Fibroblast of gingiva (primary cell): Measurements from ENCODE around the gene MAML3.
A peak's percentile ranks its signal among the peaks of the same experiment; 100 is the strongest.

ENCODE experiments used
- DNase-seq: peaks from one replicate; pipeline ENCODE4 v3.0.0-alpha.2; 2011; ENCODE audit warnings: low read depth

MAML3 gene

GRCh38 chr4:140071806-140072205 lies 82.2 kb downstream of the MAML3 start:
- peak; percentile 82 for DNase-seq

- no peak for DNase-seq
Observed at GRCh38 chr4:140070973-140071372, 83.0 kb downstream of the MAML3 start.

- DNase-seq = no peak
Observed at GRCh38 chr4:140070366-140070765, 83.6 kb downstream of the MAML3 start.

- peak; percentile 70 for DNase-seq
Observed at GRCh38 chr4:140069066-140069465, 84.9 kb downstream of the MAML3 start.

GRCh38 chr4:140068271-140068670 lies 85.7 kb downstream of the MAML3 start:
- DNase-seq = no peak

DNA sequence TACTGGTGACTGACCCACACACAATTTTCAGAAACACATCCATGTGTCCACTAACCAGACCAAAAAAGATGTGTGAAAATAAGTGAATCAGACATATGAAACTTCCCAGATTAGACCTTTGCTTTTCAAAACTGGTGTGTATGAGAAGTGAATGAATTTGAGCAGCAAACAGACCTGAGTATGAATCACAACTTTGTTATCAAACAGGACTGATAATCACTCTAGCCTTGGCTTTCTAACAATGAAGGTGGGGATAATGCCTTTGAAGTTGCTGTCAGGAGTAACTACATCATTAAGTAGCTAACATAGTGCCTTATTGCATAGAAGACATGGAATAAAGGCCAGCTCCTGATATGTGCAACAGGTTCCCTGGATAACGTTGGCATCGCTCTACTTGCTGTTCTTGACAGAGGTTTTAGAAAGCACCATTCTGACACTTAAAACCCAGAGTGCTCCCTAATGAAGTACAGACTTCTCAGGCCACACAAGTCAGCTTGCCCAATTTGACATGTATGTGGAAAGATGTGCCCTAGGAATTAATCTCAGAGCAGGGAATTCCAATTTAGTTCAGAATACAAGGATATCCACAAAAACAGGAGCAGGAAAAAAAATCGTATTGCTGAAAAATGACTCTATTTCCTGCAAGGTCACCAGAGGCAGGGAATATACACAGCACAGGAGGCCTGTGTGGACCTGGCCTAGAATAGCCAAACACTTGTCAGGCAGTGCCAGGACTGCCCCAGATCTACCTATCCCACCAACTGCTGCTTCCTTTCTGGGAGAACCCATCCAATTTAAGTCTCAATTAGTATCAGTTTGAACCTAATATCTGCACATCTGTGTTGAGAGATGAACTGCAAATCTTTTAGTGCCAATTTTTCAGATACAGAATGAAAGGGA lies 87.7 kb downstream of the MAML3 start:
- DNase-seq = no peak

DNA sequence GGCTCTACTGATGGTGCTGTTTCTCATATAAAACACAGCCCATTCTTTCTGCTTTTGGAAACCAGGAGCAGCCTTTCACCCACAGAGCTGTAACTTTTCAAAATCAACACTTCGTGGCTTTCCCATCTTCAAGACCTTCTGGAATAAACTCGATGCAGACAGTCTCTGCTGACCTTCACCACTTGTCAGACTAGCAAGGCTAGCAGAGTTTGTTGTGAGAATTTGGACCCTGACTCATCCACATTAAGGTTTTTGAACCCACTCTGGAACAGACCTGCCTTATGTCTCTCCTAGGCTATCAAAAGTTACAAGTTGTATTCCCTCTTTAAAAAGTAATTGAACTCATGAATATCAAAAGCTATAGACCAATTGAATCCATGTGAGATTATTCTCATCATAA lies 88.6 kb downstream of the MAML3 start:
- DNase-seq = no peak

DNA sequence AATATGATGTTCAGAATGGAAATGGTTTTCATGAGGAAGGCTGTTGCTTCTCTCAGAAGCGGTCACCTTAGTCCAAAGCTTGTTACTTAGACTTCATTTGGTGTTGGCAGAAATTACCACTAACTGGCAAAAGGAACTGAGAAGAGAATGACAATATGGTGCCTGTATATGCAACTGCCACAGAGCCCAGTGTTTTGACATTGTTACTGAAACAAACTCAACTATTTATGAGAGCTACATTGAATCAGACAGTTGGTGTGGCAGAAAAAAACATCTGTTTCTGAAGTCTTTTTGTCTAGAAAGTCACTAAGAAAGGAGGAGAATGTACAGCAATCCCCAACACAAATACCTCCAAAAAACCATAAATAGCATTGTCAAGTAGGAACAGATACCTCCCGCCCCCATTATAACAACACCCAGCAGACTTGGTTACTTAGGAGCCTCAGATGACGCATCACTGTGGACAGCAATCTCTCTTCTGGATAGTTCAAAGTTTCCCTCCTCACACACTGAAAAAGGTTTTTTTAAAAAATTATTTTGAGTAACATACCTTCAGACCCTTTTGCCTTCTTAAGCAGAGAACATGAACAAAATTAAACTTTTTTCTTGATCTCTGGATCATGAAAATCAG lies 92.2 kb downstream of the MAML3 start:
- DNase-seq = no peak

DNA sequence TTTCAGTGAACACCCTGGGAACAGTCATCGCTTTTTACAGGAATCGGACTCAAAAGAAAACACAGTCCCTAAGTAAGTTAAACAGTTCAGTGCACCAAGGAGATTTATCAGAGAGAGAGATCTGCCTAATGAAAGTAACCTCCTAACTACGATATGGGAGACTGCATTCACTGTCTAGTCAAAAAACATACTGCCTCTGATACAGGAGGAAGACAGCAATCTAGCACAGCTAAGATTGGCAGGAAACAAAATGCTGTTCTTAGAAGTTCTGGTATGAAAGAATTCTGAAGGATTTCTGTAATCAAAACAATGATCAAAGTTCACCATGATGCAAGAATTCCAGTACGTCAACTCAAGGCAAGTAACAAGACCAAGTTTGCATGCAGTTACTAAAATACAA lies 92.8 kb downstream of the MAML3 start:
- DNase-seq = peak; percentile 66

- DNase-seq = no peak
Observed at GRCh38 chr4:140059159-140059558, 94.8 kb downstream of the MAML3 start.

DNA sequence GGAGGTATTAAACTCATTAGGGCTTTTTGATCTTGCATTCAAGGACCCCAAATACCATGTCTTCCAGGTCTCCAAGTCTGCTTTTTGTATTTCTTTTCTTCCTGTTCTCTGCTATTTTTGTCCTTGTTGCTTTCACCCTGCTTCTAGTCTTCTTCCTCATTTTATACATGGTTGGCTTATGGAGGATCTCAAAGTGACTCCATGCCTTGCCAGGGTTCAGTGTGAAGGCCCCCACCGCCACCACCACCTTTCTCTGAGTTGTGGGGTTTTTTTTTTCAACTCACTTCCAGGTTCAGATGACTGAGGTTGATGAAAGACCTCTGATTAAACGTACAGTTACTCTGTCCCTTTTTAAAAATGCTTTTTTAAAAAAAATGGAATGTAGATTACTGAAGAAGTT lies 96.3 kb downstream of the MAML3 start:
- DNase-seq = no peak

DNA sequence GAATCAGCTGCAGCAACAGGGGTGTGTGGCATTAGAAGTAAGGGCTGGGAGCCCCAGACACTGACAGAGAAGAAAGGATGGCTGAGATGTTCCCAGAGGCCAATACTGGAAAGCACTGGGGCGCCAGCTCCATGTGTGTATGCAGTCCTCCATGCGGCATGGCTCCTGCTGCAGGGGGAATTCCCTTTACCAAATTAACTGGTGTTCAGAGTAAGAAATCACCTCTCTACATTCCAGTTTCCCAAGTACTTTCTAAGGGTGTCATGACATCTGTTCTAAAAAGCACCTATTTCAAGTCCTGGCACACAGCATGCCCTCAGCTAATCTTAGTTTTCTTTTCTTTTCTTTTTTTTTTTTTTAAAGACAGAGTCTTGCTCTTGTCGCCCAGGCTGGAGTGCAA lies 98.0 kb downstream of the MAML3 start:
- no peak for DNase-seq

GRCh38 chr4:140054861-140055260 lies 99.1 kb downstream of the MAML3 start:
- no peak for DNase-seq

DNA sequence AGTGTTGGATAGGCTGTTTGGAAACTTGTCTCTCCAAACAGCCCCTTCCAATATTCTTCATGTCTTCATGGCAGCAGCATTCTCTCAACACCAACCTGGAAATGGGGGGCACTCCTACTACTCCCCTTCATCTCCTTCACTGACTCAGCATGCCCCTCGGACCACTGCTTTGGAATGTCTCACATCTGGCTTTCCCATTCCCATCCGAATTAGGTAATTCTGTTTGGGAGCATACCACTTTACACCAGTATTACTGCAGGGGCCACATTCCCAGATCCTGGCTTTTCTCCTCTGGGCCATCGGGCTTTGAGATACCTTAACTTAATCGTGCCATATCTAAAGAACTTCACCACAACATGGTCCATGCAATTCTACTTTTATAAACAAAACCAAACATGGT lies 100.8 kb downstream of the MAML3 start:
- DNase-seq = no peak

- DNase-seq = peak; percentile 43
Observed at GRCh38 chr4:140052050-140052449, 101.9 kb downstream of the MAML3 start.

DNA sequence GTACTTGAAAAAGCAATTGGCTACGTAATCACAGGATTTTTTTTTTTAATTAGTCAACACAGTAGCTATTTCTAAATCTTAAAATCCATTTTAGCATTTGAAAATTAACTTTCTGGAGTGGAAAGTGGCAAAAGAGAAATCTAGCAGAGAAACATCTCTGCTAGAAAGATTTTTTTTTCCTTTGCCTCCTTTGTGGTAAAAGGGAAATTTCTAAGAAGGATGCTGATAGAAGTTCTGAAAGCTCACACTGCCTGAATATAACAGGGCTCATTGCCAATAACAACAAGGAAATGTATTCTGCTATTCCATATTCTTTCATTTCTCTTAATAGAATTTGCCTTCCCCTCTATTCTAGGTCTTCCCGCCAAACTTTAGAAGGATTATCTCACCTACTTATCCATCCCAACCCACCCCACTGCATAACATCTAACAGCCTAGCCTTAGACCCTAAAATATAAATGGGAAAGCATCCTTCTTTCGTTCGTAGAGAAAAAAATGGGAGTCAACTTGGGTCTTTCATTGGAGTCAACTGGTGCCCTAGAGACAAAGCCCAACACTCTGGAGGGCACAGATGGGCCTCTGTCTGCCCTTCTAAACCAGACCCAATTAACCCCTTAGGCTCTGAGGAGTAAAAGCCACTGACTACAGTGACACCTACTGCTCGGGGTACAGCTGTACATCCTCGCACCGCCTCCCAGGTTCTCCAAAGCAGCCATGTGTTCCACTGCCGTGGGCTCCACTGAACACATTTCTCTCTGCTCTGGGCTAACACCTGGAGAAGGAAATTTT lies 103.9 kb downstream of the MAML3 start:
- DNase-seq = peak; percentile 12

DNA sequence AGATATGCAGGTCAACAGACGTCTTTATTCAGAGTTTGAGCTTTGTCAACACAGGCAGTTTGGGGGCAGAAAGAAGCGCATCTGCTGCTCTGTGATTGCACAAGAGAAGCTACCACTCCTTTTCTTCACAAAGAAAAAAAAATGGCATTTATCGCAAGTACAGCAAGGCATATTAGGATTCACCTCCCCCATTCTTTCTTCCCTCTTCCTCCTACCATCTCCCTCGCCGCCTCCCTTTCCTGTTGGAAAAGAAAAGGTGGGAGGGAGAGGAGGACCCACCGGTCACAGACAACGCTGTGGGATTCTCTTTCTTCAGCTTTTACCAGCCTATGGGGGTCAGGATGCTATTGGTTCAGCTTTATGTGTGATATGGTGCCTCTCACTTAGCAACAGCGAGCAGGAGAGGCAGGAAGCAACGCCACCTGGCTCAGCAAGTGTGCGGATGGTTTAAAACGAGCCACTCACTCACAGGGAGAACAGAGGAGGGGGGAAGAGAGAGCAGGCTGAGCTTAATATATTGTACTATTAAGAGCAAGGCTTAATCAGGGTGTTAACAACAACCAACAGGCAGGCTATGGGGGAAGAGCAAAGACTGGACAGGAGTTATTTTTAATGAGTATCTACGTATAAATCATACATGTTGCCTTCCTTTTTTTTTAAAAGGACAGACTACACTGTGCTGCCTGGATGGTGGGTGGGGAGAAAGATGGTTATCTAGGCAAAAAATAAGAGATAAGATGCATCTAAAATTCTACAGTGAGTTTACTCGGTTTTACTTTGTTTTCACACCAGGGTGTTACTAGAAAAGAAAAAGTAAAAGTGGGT lies 104.7 kb downstream of the MAML3 start:
- DNase-seq = peak; percentile 38

DNA sequence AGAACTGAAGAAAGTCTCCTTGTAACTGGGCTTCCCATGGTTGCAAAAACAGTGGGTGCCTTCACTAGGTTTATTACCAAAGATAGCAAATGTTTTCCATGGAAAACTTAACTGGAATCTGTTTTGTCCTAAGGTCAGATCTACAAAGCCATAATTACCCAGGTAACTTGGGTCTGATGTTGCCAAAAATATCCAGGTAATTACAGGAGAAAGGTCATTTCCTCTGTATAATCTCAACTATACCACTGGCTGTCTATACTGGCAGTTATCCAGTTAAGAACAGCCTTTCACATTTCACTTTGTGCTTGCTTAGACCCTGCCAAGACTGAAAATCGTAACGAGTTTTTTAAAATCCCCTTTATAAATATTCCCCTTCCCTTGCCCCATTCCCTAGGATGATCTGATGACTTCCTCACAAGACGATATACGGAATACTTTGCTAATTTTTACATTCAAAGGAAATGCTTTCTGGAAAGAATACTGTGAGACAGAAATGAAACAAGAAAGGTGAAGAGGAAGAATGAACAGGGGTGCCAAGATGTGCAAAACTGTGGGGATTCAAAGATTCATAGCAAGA lies 105.5 kb downstream of the MAML3 start:
- DNase-seq = no peak

GRCh38 chr4:140047786-140048185 lies 106.2 kb downstream of the MAML3 start:
- no peak for DNase-seq

DNA sequence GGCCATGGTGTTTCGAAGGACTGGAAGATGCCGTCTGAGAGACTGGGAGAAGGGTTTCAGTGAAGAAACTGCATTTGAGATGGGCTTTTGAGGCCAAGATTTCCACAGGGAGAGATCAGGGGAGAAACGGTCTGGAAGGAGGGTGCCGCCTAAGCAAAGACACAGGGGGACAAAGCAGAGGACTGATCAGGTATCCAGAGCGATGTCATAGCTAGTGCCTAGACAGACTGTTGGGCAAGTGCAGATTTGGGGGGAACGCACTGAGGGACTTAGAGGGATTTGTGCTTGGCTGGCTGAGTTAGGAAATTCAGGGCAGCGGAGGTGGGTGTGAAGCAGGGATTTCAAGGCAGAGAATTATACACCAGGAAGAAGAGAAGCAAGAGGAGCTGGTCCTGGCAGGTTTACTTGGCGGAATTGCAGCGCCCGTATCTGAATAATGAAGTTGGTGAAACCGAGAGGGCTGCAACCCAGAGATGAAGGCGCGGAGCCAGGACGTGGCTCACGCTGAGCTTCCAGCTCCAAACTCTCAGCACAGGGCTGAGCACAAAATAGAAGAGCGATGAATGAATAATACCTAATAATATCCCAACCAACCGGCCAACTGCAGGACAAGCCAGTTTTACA lies 106.9 kb downstream of the MAML3 start:
- DNase-seq = no peak

DNA sequence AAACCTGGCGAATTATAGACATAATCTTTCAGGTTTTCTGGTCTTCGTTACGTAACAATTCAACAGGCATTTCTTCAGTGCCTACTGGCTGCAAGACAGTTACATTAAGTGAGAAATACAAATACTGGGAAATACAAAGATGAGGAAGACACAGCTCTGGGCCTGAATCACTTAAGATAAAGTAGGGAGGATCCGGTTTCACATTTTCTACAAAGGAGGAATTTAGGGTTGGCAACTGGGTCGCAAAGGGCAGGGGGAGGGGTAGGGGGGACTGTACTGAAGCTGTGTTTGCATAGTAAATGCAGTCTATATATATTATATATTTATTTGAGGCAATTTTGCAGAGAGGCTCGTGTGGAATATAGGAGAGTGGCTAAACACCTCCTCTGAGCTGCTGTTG lies 107.4 kb downstream of the MAML3 start:
- DNase-seq = no peak
